IMR-90 (cell line): ENCODE measurements around the gene ZNF581. TPM values are rescaled to one million over a fixed set of nuclear protein-coding genes. Genes with fewer than 3 reads are reported as not detected.
A peak's percentile ranks its signal among the peaks of the same experiment; 100 is the strongest.

Source experiments
- ATAC-seq: fragments of 200-7000 bp; cut with Tn5 transposase; 2 replicates; pipeline ENCODE4 v1.9.1; 2020; ENCODE audit warnings: low read depth, mild to moderate bottlenecking, moderate library complexity
- BruUV-seq: library from RNA; stranded (reverse); fragments of 400-500 nt; replicated peaks from 2 replicates; lab custom pipeline; 2021; lab: Mats Ljungman, UMichigan
- CTCF ChIA-PET: fragments of 300-600 bp; formaldehyde crosslinking; extraction: SDS; loops from one replicate; lab custom pipeline; 2021; ENCODE audit warnings: antibody characterized with exemption; lab: Yijun Ruan, JAX
- POLR2A ChIA-PET: fragments of 300-600 bp; sonication (Branson Sonifier 250); formaldehyde crosslinking; loops from one replicate; lab custom pipeline; 2022; ENCODE audit warnings: antibody characterized with exemption; ENCODE audit not compliant: unreplicated experiment; lab: Charles Lee
- DNase-seq: peaks from one replicate; pipeline ENCODE4 v3.0.0; 2013
- H2AFZ ChIP-seq: replicated peaks from 2 replicates; pipeline ENCODE3; 2013; ENCODE audit warnings: low read length, mild to moderate bottlenecking; ENCODE audit not compliant: poor library complexity
- H2AK5ac ChIP-seq: 2 replicates; pipeline ENCODE4 v1.6.1; 2013; ENCODE audit warnings: low read depth, low read length, inconsistent platforms
- H2AK9ac ChIP-seq: replicated peaks from 2 replicates; pipeline ENCODE3; 2013; ENCODE audit warnings: mild to moderate bottlenecking, low read depth, low read length, moderate library complexity; ENCODE audit not compliant: poor library complexity
- H2BK120ac ChIP-seq: 2 replicates; pipeline ENCODE4 v1.6.1; 2013; ENCODE audit warnings: low read depth, low read length, inconsistent platforms
- H2BK15ac ChIP-seq: 3 replicates; pipeline ENCODE4 v1.6.1; 2013; ENCODE audit warnings: low read depth, low read length, inconsistent platforms
- H2BK20ac ChIP-seq: 2 replicates; pipeline ENCODE4 v1.6.1; 2013; ENCODE audit warnings: low read depth, mild to moderate bottlenecking, inconsistent platforms, low read length, moderate library complexity
- H2BK5ac ChIP-seq: 2 replicates; pipeline ENCODE4 v1.6.1; 2013; ENCODE audit warnings: mild to moderate bottlenecking, low read depth, low read length, inconsistent platforms; ENCODE audit not compliant: poor library complexity, severe bottlenecking
- H3K14ac ChIP-seq: replicated peaks from 2 replicates; pipeline ENCODE4 v1.6.1; 2013; ENCODE audit warnings: low read depth, low read length, inconsistent platforms
- H3K18ac ChIP-seq: 2 replicates; pipeline ENCODE4 v1.6.1; 2013; ENCODE audit warnings: low read depth, low read length, control low read depth
- H3K23ac ChIP-seq: 2 replicates; pipeline ENCODE4 v1.6.1; 2013; ENCODE audit warnings: low read depth, low read length, inconsistent platforms
- H3K27ac ChIP-seq: 2 replicates; pipeline ENCODE4 v1.5.1; 2013; ENCODE audit warnings: mild to moderate bottlenecking, control low read depth, low read length; ENCODE audit not compliant: insufficient read depth
- H3K27me3 ChIP-seq: 2 replicates; pipeline ENCODE4 v1.6.1; 2013; ENCODE audit warnings: low read length; ENCODE audit not compliant: control insufficient read depth, insufficient read depth
- H3K36me3 ChIP-seq: 2 replicates; pipeline ENCODE4 v1.6.1; 2013; ENCODE audit warnings: low read length, mixed read lengths; ENCODE audit not compliant: control insufficient read depth, insufficient read depth
- H3K4ac ChIP-seq: 2 replicates; pipeline ENCODE4 v1.6.1; 2013; ENCODE audit warnings: low read depth, low read length, inconsistent platforms
- H3K4me1 ChIP-seq: 2 replicates; pipeline ENCODE4 v1.6.1; 2013; ENCODE audit warnings: low read length, mixed read lengths; ENCODE audit not compliant: control insufficient read depth, insufficient read depth
- H3K4me2 ChIP-seq: 2 replicates; pipeline ENCODE4 v1.6.1; 2013; ENCODE audit warnings: low read depth, mild to moderate bottlenecking, control low read depth, low read length, moderate library complexity
- H3K4me3 ChIP-seq: 2 replicates; pipeline ENCODE4 v1.5.1; 2013; ENCODE audit warnings: low read depth, mild to moderate bottlenecking, control low read depth, low read length, moderate library complexity; ENCODE audit not compliant: insufficient read depth
- H3K56ac ChIP-seq: 2 replicates; pipeline ENCODE4 v1.6.1; 2013; ENCODE audit warnings: low read length, inconsistent platforms; ENCODE audit not compliant: insufficient read depth; ENCODE audit errors: extremely low read depth
- H3K79me1 ChIP-seq, 2 experiments: 2 replicates each; pipeline ENCODE4 v1.6.1; 2013; ENCODE audit warnings: low read length in 2 of 2, inconsistent platforms in 1 of 2, low read depth in 1 of 2
- H3K9ac ChIP-seq: 2 replicates; pipeline ENCODE4 v1.6.1; 2013; ENCODE audit warnings: low read depth, low read length, control low read depth
- H3K9me1 ChIP-seq: 2 replicates; pipeline ENCODE4 v1.6.1; 2013; ENCODE audit warnings: low read length, inconsistent platforms; ENCODE audit not compliant: insufficient read depth
- H3K9me3 ChIP-seq: 2 replicates; pipeline ENCODE4 v1.6.1; 2013; ENCODE audit warnings: low read length; ENCODE audit not compliant: control insufficient read depth, insufficient read depth
- H4K20me1 ChIP-seq: 2 replicates; pipeline ENCODE4 v1.6.1; 2013; ENCODE audit warnings: low read length, inconsistent platforms; ENCODE audit not compliant: insufficient read depth
- H4K5ac ChIP-seq: 2 replicates; pipeline ENCODE4 v1.6.1; 2013; ENCODE audit warnings: mild to moderate bottlenecking, low read depth, low read length, control low read depth
- H4K8ac ChIP-seq, 2 experiments: 2 replicates each; pipeline ENCODE4 v1.6.1; 2013; ENCODE audit warnings: low read depth in 2 of 2, low read length in 2 of 2, control low read depth in 1 of 2, inconsistent platforms in 1 of 2
- H4K91ac ChIP-seq: 2 replicates; pipeline ENCODE4 v1.6.1; 2013; ENCODE audit warnings: low read depth, low read length, inconsistent platforms; ENCODE audit not compliant: insufficient read depth
- CHD1 ChIP-seq: IDR thresholded peaks from 2 replicates; pipeline ENCODE4 v1.6.1; 2012; ENCODE audit warnings: low read depth, low read length, improper control_type of control experiment
- FOS ChIP-seq: fragments of 150-350 bp; IDR thresholded peaks from 2 replicates; pipeline ENCODE4 v1.6.1; 2016; ENCODE audit warnings: low read depth, low read length
- MAFK ChIP-seq: IDR thresholded peaks from 2 replicates; pipeline ENCODE4 v1.6.1; 2012; ENCODE audit warnings: low read depth, low read length, improper control_type of control experiment
- MXI1 ChIP-seq: IDR thresholded peaks from 2 replicates; pipeline ENCODE4 v1.6.1; 2012; ENCODE audit warnings: low read depth, mild to moderate bottlenecking, low read length, moderate library complexity, borderline replicate concordance
- NFE2L2 ChIP-seq: fragments of 150-350 bp; IDR thresholded peaks from 2 replicates; pipeline ENCODE4 v1.6.1; 2016; ENCODE audit warnings: low read depth, mild to moderate bottlenecking, low read length
- POLR2A ChIP-seq: IDR thresholded peaks from 2 replicates; pipeline ENCODE4 v1.6.1; 2012; ENCODE audit warnings: mild to moderate bottlenecking, low read depth, low read length
- RAD21 ChIP-seq: IDR thresholded peaks from 2 replicates; pipeline ENCODE4 v1.6.1; 2012; ENCODE audit warnings: low read length, improper control_type of control experiment
- RCOR1 ChIP-seq: IDR thresholded peaks from 2 replicates; pipeline ENCODE4 v1.6.1; 2012; ENCODE audit warnings: mild to moderate bottlenecking, low read length, improper control_type of control experiment; ENCODE audit not compliant: insufficient replicate concordance
- RFX5 ChIP-seq: IDR thresholded peaks from 2 replicates; pipeline ENCODE4 v1.8.0; 2012; ENCODE audit warnings: low read depth, mild to moderate bottlenecking, low read length, moderate library complexity
- SMC3 ChIP-seq: fragments of 150-350 bp; IDR thresholded peaks from 2 replicates; pipeline ENCODE4 v1.6.1; 2016; ENCODE audit warnings: low read depth, mild to moderate bottlenecking, antibody characterized with exemption, low read length, moderate library complexity
- USF2 ChIP-seq: fragments of 150-350 bp; IDR thresholded peaks from 2 replicates; pipeline ENCODE4 v1.6.1; 2017; ENCODE audit warnings: mild to moderate bottlenecking, antibody characterized with exemption, low read length, low read depth
- WGBS, 2 experiments: methylation state at CpG; one replicate each; pipeline versions ENCODE4 v1.1.5 to v1.1.7; 2013; ENCODE audit warnings: missing lambda C conversion rate in 2 of 2; ENCODE audit not compliant: insufficient read length in 1 of 2; ENCODE audit errors: extremely low coverage in 2 of 2; 5-methylcytosine and 5-hydroxymethylcytosine counted together
- dilution Hi-C: fragments of 300-500 bp; cut with HindIII; formaldehyde crosslinking; loops from one replicate; pipeline ENCODE4 v1.14.3; 2018; ENCODE audit warnings: low sequenced_read_pairs; ENCODE audit not compliant: unreplicated experiment
- in situ Hi-C: fragments of 300-500 bp; cut with MboI; formaldehyde crosslinking; loops from 3 replicates; pipeline ENCODE4 v1.14.3; 2019; ENCODE audit warnings: low sequenced_read_pairs, inconsistent platforms, mixed read lengths
- intact Hi-C: fragments of 100-400 bp; cut with micrococcal nuclease; formaldehyde crosslinking; loops from 2 replicates; pipeline ENCODE4 v1.10.0; 2022
- polyA plus RNA-seq, 3 experiments: library from polyadenylated mRNA; depleted of rRNA; stranded (reverse); fragments of >200 nt; gene quantifications; 2 replicates each; pipeline ENCODE4 v1.2.3, GENCODE V29; 2012; ENCODE audit warnings: low replicate concordance in 1 of 3
- total RNA-seq: library from RNA; depleted of rRNA; stranded (reverse); fragments of >200 nt; gene quantifications from 2 replicates; pipeline ENCODE4 v1.2.3, GENCODE V29; 2012

ZNF581 gene
- total and polyA plus RNA-seq, 2 of the 4 experiments (the other 2 are of a cell fraction), result 9.7 to 21.9 TPM

- Histone ChIP-seq H2BK5ac (no peak overlapping the region), H2BK20ac (no peak overlapping the region), H3K79me1 (peaks cover 12 to 41% of the 10 kb centered on the region in 2 experiments), H3K9me3 (no peaks in the 10 kb centered on the region), H3K27ac (no peak overlapping the region), H2BK120ac (no peak overlapping the region), H4K91ac (no peak overlapping the region), H3K9me1 (peaks cover 15% of the 10 kb centered on the region; the same call in 1 of the 2 replicates), H3K4me3 (no peak overlapping the region), H3K9ac (no peak overlapping the region), H2AK9ac (peak overlapping the region; percentile 50), H3K56ac (no peak overlapping the region), H4K8ac (no peak overlapping the region), H3K23ac (no peak overlapping the region), H3K4ac (no peak overlapping the region), H3K14ac (no peak overlapping the region), H2BK15ac (no peak overlapping the region), H4K20me1 (peaks cover 27% of the 10 kb centered on the region), H4K5ac (no peak overlapping the region), H3K18ac (no peak overlapping the region), H2AK5ac (no peak overlapping the region), H3K27me3 (no peaks in the 10 kb centered on the region), H3K4me1 (peaks cover 13% of the 10 kb centered on the region), H3K36me3 (peaks cover 44% of the 10 kb centered on the region), H2AFZ (no peak overlapping the region), H3K4me2 (no peak overlapping the region)
- intact Hi-C loops, result no loop called here
- POLR2A ChIA-PET, result no interaction called here
- in situ Hi-C loops, result no loop called here
- BruUV-seq, result no TSS peak
- CTCF ChIA-PET, result interaction anchor here (0.5 kb wide), 1 partner anchor 13 kb away, joined by 3 read pairs; no protein-coding TSS in a partner anchor
- TF ChIP-seq POLR2A (no peak), SMC3 (no peak), RAD21 (no peak), USF2 (no peak), FOS (no peak), NFE2L2 (no peak), MXI1 (no peak), RFX5 (no peak), MAFK (no peak), CHD1 (no peak), RCOR1 (no peak)
- DNase-seq (no peak), ATAC-seq (no peak)
- WGBS, 2 experiments, result 100% methylated on average over 4 of the region's 8 CpGs; no CpG with 5 or more reads in 1 of the 2 experiments
- dilution Hi-C loops, result no loop called here
Measured at GRCh38 chr19:55617426-55617825, 26.0 kb upstream of the ZNF581 start.
